Globus pallidus (tissue), 1 donor: Measurements from ENCODE around the gene CRIP1.
A peak's percentile ranks its signal among the peaks of the same experiment; 100 is the strongest.

Source experiments
- DNase-seq: peaks from one replicate; pipeline ENCODE4 v3.0.0-alpha.2; 2015; ENCODE audit warnings: low spot score

Gene CRIP1

GRCh38 chr14:105492971-105493871 lies 6.5 kb downstream of the CRIP1 start:
- DNase-seq = no peak

GRCh38 chr14:105493921-105494605 lies 7.4 kb downstream of the CRIP1 start:
- no peak for DNase-seq

- DNase-seq = no peak
These were observed 7.9 kb downstream of the CRIP1 start for GRCh38 chr14:105494606-105494929.

GRCh38 chr14:105495101-105495989 lies 8.7 kb downstream of the CRIP1 start:
- no peak for DNase-seq

- DNase-seq = no peak
These were observed 9.5 kb downstream of the CRIP1 start for GRCh38 chr14:105495990-105496830.

- DNase-seq = no peak
These were observed 10.3 kb downstream of the CRIP1 start for GRCh38 chr14:105496831-105497591.

- DNase-seq = no peak
These were observed 11.2 kb downstream of the CRIP1 start for GRCh38 chr14:105497671-105498429.

- DNase-seq = peak; percentile 84
These were observed 12.0 kb downstream of the CRIP1 start for GRCh38 chr14:105498430-105499255.

GRCh38 chr14:105499256-105500035 lies 12.8 kb downstream of the CRIP1 start:
- DNase-seq = peak; percentile 99

GRCh38 chr14:105500036-105500725 lies 13.5 kb downstream of the CRIP1 start:
- peak; percentile 38 for DNase-seq

- no peak for DNase-seq
These were observed 14.0 kb downstream of the CRIP1 start for GRCh38 chr14:105500726-105501101.

GRCh38 chr14:105501504-105502291 lies 15.0 kb downstream of the CRIP1 start:
- no peak for DNase-seq

GRCh38 chr14:105502446-105503295 lies 16.0 kb downstream of the CRIP1 start:
- no peak for DNase-seq

- no peak for DNase-seq
These were observed 16.6 kb downstream of the CRIP1 start for GRCh38 chr14:105503296-105503640.

- no peak for DNase-seq
These were observed 17.4 kb downstream of the CRIP1 start for GRCh38 chr14:105503935-105504692.
